Endodermal cell (in vitro differentiated cells): ENCODE measurements around the gene BMP6. TPM values are rescaled to one million over a fixed set of nuclear protein-coding genes. Genes with fewer than 3 reads are reported as not detected.

Experiments
- DNase-seq: peaks from one replicate; pipeline ENCODE4 v3.0.0-alpha.2; 2017
- H3K27ac ChIP-seq: 2 replicates; pipeline ENCODE4 v1.5.1; 2013; ENCODE audit warnings: mild to moderate bottlenecking, low read depth, low read length, moderate library complexity
- H3K27me3 ChIP-seq: 2 replicates; pipeline ENCODE4 v1.6.1; 2013; ENCODE audit warnings: mild to moderate bottlenecking, low read length, moderate library complexity; ENCODE audit not compliant: insufficient read depth, control insufficient read depth, poor library complexity, severe bottlenecking
- H3K36me3 ChIP-seq: 2 replicates; pipeline ENCODE4 v1.7.0; 2013; ENCODE audit warnings: mild to moderate bottlenecking, low read length, moderate library complexity; ENCODE audit not compliant: control insufficient read depth, insufficient read depth
- H3K4me1 ChIP-seq: one replicate; pipeline ENCODE4 v1.7.0; 2013; ENCODE audit warnings: low read length; ENCODE audit not compliant: control insufficient read depth, insufficient read depth
- H3K4me3 ChIP-seq: 2 replicates; pipeline ENCODE4 v1.5.1; 2013; ENCODE audit warnings: mild to moderate bottlenecking, low read length, moderate library complexity
- H3K9ac ChIP-seq: 2 replicates; pipeline ENCODE4 v1.6.1; 2013; ENCODE audit warnings: mild to moderate bottlenecking, low read length, moderate library complexity; ENCODE audit not compliant: poor library complexity, severe bottlenecking; ENCODE audit errors: extremely low read depth
- H3K9me3 ChIP-seq: 2 replicates; pipeline ENCODE4 v1.6.1; 2013; ENCODE audit warnings: mild to moderate bottlenecking, low read length, moderate library complexity; ENCODE audit not compliant: control insufficient read depth
- H3K27ac Mint-ChIP-seq: 2 replicates; pipeline ENCODE4 v1.8.0; 2020; ENCODE audit warnings: mixed read lengths
- H3K27me3 Mint-ChIP-seq: 2 replicates; pipeline ENCODE4 v1.8.0; 2021; ENCODE audit warnings: mild to moderate bottlenecking, mixed read lengths; ENCODE audit not compliant: insufficient read depth
- H3K36me3 Mint-ChIP-seq: 2 replicates; pipeline ENCODE4 v1.8.0; 2020; ENCODE audit warnings: low read depth, mixed read lengths
- H3K4me1 Mint-ChIP-seq: 2 replicates; pipeline ENCODE4 v1.8.0; 2020; ENCODE audit warnings: mixed read lengths
- H3K4me3 Mint-ChIP-seq: 2 replicates; pipeline ENCODE4 v1.8.0; 2020; ENCODE audit warnings: mild to moderate bottlenecking, moderate library complexity, mixed read lengths
- H3K9me3 Mint-ChIP-seq: 2 replicates; pipeline ENCODE4 v1.8.0; 2020; ENCODE audit warnings: mild to moderate bottlenecking, mixed read lengths
- CTCF ChIP-seq: fragments of 200-600 bp; sonication (generic); conservative IDR thresholded peaks from 2 replicates; pipeline ENCODE4 v1.5.0; 2021; ENCODE audit warnings: antibody characterized with exemption, mild to moderate bottlenecking
- WGBS, 2 experiments: methylation state at CpG; one replicate each; pipeline versions ENCODE4 v1.1.5 to v1.1.7; 2013; ENCODE audit warnings: missing lambda C conversion rate in 2 of 2, mixed read lengths in 1 of 2; ENCODE audit not compliant: insufficient coverage in 1 of 2, insufficient read length in 1 of 2; 5-methylcytosine and 5-hydroxymethylcytosine counted together
- total RNA-seq, 2 donors: library from RNA; stranded (reverse); fragmentation: NEBNext Ultra II Directional in 1 of 2; extraction: Animal tissue kit (Norgen Biotek cat#: 25700) in 1 of 2; gene quantifications; 2 replicates in 1 of 2; 3 replicates in 1 of 2; pipeline ENCODE4 v1.2.1, GENCODE V29; 2021

The BMP6 gene
- total RNA-seq, 2 donors from 2014 or later: 0.62 to 0.71 TPM

GRCh38 chr6:7787731-7788130, 61.8 kb downstream of the BMP6 start:
- Histone ChIP-seq H3K36me3 (no peaks in the 10 kb centered on the region), H3K27me3 (peaks cover 61% of the 10 kb centered on the region), H3K27ac (no peak overlapping the region), H3K4me1 (no peaks in the 10 kb centered on the region), H3K4me3 (no peak overlapping the region), H3K9ac (no peak overlapping the region), H3K9me3 (no peaks in the 10 kb centered on the region)
- Mint-ChIP-seq H3K27ac (no peak overlapping the region), H3K4me3 (no peak overlapping the region), H3K9me3 (no peaks in the 10 kb centered on the region), H3K27me3 (peaks cover 26% of the 10 kb centered on the region), H3K4me1 (no peaks in the 10 kb centered on the region), H3K36me3 (no peaks in the 10 kb centered on the region)
- no peak for DNase-seq
- no peak for TF ChIP-seq CTCF
- whole genome bisulfite sequencing, 2 experiments: 100% methylated on average over 1 of the region's 2 CpGs; no CpG with 5 or more reads in 1 of the 2 experiments

GRCh38 chr6:7794509-7794908, 68.6 kb downstream of the BMP6 start:
- Mint-ChIP-seq H3K4me3 (no peak overlapping the region), H3K4me1 (no peaks in the 10 kb centered on the region), H3K9me3 (no peaks in the 10 kb centered on the region), H3K27ac (no peak overlapping the region), H3K27me3 (peaks cover 47% of the 10 kb centered on the region), H3K36me3 (no peaks in the 10 kb centered on the region)
- no peak for DNase-seq
- no peaks in the 10 kb centered on the region for H3K9me3 ChIP-seq
- H3K27ac ChIP-seq: no peak overlapping the region
- peaks cover 88% of the 10 kb centered on the region for H3K27me3 ChIP-seq
- no peak overlapping the region for H3K9ac ChIP-seq
- TF ChIP-seq CTCF: no peak
- WGBS, 2 experiments: 97 to 100% methylated on average over 1 to 2 of the region's 2 CpGs
- H3K36me3 ChIP-seq: no peaks in the 10 kb centered on the region
- H3K4me1 ChIP-seq: no peaks in the 10 kb centered on the region
- no peak overlapping the region for H3K4me3 ChIP-seq

DNA sequence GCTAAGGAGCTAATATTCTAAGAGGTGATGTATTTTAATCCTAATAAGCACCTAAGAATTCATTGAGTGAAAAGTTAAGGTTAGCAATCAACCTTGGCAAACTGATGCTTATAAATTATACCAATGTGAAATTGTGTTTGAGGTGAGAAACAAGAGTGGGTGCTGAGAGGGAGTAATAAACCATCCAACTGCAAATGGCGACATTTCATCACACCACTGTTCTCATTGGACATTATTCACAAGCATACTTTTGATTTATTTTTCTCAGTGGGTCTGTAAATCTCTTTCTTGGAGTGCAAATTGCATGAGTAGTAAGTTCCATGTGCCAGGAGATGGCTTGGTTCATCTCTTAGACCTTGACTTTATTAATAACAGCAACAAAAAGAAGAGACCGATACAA, 71.5 kb downstream of the BMP6 start:
- Histone ChIP-seq H3K36me3 (no peaks in the 10 kb centered on the region), H3K9me3 (no peaks in the 10 kb centered on the region), H3K4me3 (no peak overlapping the region), H3K27ac (no peak overlapping the region), H3K9ac (no peak overlapping the region), H3K4me1 (no peaks in the 10 kb centered on the region), H3K27me3 (peaks cover 97% of the 10 kb centered on the region)
- Mint-ChIP-seq H3K4me1 (no peaks in the 10 kb centered on the region), H3K27me3 (peaks cover 38% of the 10 kb centered on the region), H3K27ac (no peak overlapping the region), H3K36me3 (no peaks in the 10 kb centered on the region), H3K9me3 (no peaks in the 10 kb centered on the region), H3K4me3 (no peak overlapping the region)
- no peak for DNase-seq
- no peak for TF ChIP-seq CTCF
- 80% methylated on average over 2 of the region's 2 CpGs; no CpG with 5 or more reads in 1 of the 2 experiments for WGBS, 2 experiments
